GM03348 (cell line): ENCODE results near the gene ODC1.
"Not testable (repeated sequence)": the region's sequence is repeated elsewhere in the genome, so short reads cannot be mapped to it uniquely, and the experiment has no call there.

Experiments
- DNase-seq: peaks from one replicate; pipeline ENCODE4 v3.0.0; 2012; ENCODE audit warnings: low spot score

The ODC1 gene

GRCh38 chr2:10452956-10453904 is 5.1 kb upstream of the ODC1 start:
- no peak for DNase-seq

- DNase-seq, result peak; percentile 78
Measured at GRCh38 chr2:10452312-10452711, 4.2 kb upstream of the ODC1 start.

GRCh38 chr2:10451819-10452218 is 3.7 kb upstream of the ODC1 start:
- no peak for DNase-seq

- no peak for DNase-seq
Measured at GRCh38 chr2:10449838-10450691, 1.9 kb upstream of the ODC1 start.

- no peak for DNase-seq
Measured at GRCh38 chr2:10449486-10449831, 1.3 kb upstream of the ODC1 start.

- DNase-seq, result peak; percentile 40
Measured at GRCh38 chr2:10448576-10449485, 704 bp upstream of the ODC1 start.

- DNase-seq, result no peak
Measured at GRCh38 chr2:10447300-10447894, 730 bp downstream of the ODC1 start.

GRCh38 chr2:10446631-10447030 is 1.5 kb downstream of the ODC1 start:
- no peak for DNase-seq

- DNase-seq, result no peak
Measured at GRCh38 chr2:10444463-10444862, 3.7 kb downstream of the ODC1 start.

- DNase-seq, result not testable (repeated sequence)
Measured at GRCh38 chr2:10442469-10443126, 5.5 kb downstream of the ODC1 start.

- DNase-seq, result no peak
Measured at GRCh38 chr2:10441948-10442347, 6.2 kb downstream of the ODC1 start.

- DNase-seq, result no peak
Measured at GRCh38 chr2:10440736-10441135, 7.4 kb downstream of the ODC1 start.

GRCh38 chr2:10439971-10440370 is 8.2 kb downstream of the ODC1 start:
- no peak for DNase-seq

GRCh38 chr2:10439185-10439879 is 8.8 kb downstream of the ODC1 start:
- DNase-seq, result no peak

- DNase-seq, result no peak
Measured at GRCh38 chr2:10438688-10439087, 9.4 kb downstream of the ODC1 start.

- no peak for DNase-seq
Measured at GRCh38 chr2:10437806-10438205, 10.3 kb downstream of the ODC1 start.

GRCh38 chr2:10436583-10437110 is 11.5 kb downstream of the ODC1 start:
- DNase-seq, result no peak

- DNase-seq, result no peak
Measured at GRCh38 chr2:10435820-10436204, 12.3 kb downstream of the ODC1 start.

GRCh38 chr2:10434886-10435819 is 13.0 kb downstream of the ODC1 start:
- DNase-seq, result peak; percentile 93
